ENCODE measurements around the gene NINJ1.

DNA sequence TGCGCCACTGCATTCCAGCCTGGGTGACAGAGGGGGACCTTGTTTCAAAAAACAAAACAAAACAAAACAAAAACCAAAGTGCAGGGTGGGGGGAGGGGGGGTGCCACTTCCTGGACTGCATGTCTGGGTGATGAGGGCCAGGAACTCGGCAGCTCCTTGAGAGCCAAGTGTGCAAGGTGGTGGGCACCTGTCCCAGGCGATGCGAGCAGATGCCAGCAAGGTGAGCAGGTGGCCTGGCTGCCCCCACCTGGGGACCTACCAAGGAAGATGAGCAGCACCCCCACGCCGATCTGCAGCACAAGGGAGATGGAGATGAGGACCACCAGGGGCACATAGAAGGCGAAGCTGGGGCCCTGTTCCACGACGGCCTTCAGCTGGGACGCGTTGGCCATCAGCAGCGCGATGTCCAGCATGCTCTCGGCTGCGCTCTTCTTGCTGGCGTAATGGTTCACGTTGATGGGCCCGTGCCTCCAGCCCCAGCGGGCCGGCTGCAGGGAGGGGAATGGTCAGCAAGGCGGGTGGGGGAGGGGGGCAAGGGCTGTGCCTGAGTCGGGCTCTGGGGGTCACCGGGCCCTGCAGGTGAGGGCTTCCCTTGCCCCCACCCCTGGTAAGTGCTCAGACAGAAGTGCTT lies 7.8 kb downstream of the NINJ1 start:
- TF ChIP-seq CTCF (IDR thresholded peaks at IDR 0.05), result no peak
- no peak for TF ChIP-seq POLR2A (IDR thresholded peaks at IDR 0.05)
